Left cardiac atrium (tissue), 4 donors: Measurements from ENCODE around the gene ESYT3. TPM values are rescaled to one million over a fixed set of nuclear protein-coding genes. Genes with fewer than 3 reads are reported as not detected.
"Not testable (repeated sequence)": the region's sequence is repeated elsewhere in the genome, so short reads cannot be mapped to it uniquely, and the experiment has no call there.

Source experiments
- ATAC-seq, 2 donors: fragments of 200-7000 bp; cut with Tn5 transposase; one replicate each; pipeline ENCODE4 v1.9.1; 2020; ENCODE audit warnings: mild to moderate bottlenecking in 2 of 2, moderate library complexity in 2 of 2
- DNase-seq: peaks from one replicate; pipeline ENCODE4 v3.0.0-alpha.2; 2020
- intact Hi-C, 2 donors: fragments of 100-400 bp; cut with DNase I; formaldehyde crosslinking; loops; one replicate each; pipeline versions ENCODE4 v1.14.1 to v1.15.1; 2022 to 2023
- total RNA-seq, 2 donors: library from RNA; stranded (reverse); fragmentation: NEBNext Ultra II Directional; extraction: Animal tissue kit (Norgen Biotek cat#: 25700); gene quantifications; one replicate each; pipeline ENCODE4 v1.2.1, GENCODE V29; 2021
- donor health status: DM: no; HTN: yes; CAD: no.
- donor health status: DM: no; HTN: yes; CAD: no; lungs with severe emphysema.
- donor health status: DM: yes; HTN: yes; CAD: no.
- donor health status: Dilated cardiomyopathy.

ESYT3 gene
- total RNA-seq, 2 donors from 2014 or later: 0.52 to 0.91 TPM

GRCh38 chr3:138521445-138521844, 87.0 kb downstream of the ESYT3 start:
- intact Hi-C loops, ATAC-seq: not testable (repeated sequence)
- DNase-seq: peak; percentile 18

Other genes with a start within 250 kb of the ESYT3 start
- gene ARMC8, start 247.3 kb upstream of the ESYT3 start, total RNA-seq: 10 to 100 TPM; 32.2 to 43.6 TPM
- gene NME9, start 104.8 kb upstream of the ESYT3 start, total RNA-seq: not detected
- 100 to 1,000 TPM; 213 to 242 TPM for gene MRAS, start 86.0 kb upstream of the ESYT3 start, total RNA-seq
- 10 to 100 TPM; 28.8 to 34.1 TPM for gene CEP70, start 159.6 kb downstream of the ESYT3 start, total RNA-seq
- gene FAIM, start 174.2 kb downstream of the ESYT3 start, total RNA-seq: 1 to 10 TPM; 6.8 to 8.0 TPM